RCC 7860 (cell line): ENCODE data around the gene SEMA7A.
A peak's percentile ranks its signal among the peaks of the same experiment; 100 is the strongest.
"Not testable (repeated sequence)": the region's sequence is repeated elsewhere in the genome, so short reads cannot be mapped to it uniquely, and the experiment has no call there.

ENCODE experiments used
- DNase-seq: peaks from one replicate; pipeline ENCODE4 v3.0.0-alpha.2; 2015; ENCODE audit warnings: low spot score
- FAIRE-seq: peaks from 2 replicates; lab custom pipeline; 2012; peaks lifted over from hg19 to GRCh38; lab: Jason Lieb, UNC

Gene SEMA7A

GRCh38 chr15:74400915-74401757, 32.6 kb downstream of the SEMA7A start:
- DNase-seq = peak; percentile 28
- no peak for FAIRE-seq

- peak; percentile 82 for FAIRE-seq
- DNase-seq = peak; percentile 71
Measured at GRCh38 chr15:74400313-74400860, 33.4 kb downstream of the SEMA7A start.

- DNase-seq (peak; percentile 87), FAIRE-seq (peak; percentile 71)
Measured at GRCh38 chr15:74399511-74400312, 34.0 kb downstream of the SEMA7A start.

- FAIRE-seq = no peak
Measured at GRCh38 chr15:74399100-74399499, 34.7 kb downstream of the SEMA7A start.

GRCh38 chr15:74398183-74398582, 35.6 kb downstream of the SEMA7A start:
- no peak for FAIRE-seq
- no peak for DNase-seq

More at GRCh38 chr15:74399100-74399499, 34.7 kb downstream of the SEMA7A start:
- no peak for DNase-seq

GRCh38 chr15:74397239-74398068, 36.3 kb downstream of the SEMA7A start:
- no peak for FAIRE-seq

GRCh38 chr15:74396445-74397238, 37.1 kb downstream of the SEMA7A start:
- FAIRE-seq (peak; percentile 90), DNase-seq (peak; percentile 99)

More at GRCh38 chr15:74397239-74398068, 36.3 kb downstream of the SEMA7A start:
- peak; percentile 41 for DNase-seq

DNA sequence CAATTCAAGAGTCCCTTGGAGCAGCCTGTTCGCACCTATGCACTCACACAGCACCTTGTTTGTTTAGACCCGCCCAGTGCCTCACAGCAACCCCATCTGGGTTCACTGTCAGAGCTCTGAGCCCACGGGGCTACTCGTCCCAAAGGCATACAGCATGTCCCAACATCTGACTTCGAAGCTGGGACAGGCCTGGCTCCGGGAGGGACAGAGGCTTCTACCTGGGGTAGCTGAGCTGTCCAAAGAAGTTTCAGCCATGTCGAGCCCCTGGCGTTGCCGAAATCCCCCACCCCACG, 37.7 kb downstream of the SEMA7A start:
- FAIRE-seq (no peak), DNase-seq (no peak)

- DNase-seq (no peak), FAIRE-seq (no peak)
Measured at GRCh38 chr15:74395319-74396145, 38.2 kb downstream of the SEMA7A start.

DNA sequence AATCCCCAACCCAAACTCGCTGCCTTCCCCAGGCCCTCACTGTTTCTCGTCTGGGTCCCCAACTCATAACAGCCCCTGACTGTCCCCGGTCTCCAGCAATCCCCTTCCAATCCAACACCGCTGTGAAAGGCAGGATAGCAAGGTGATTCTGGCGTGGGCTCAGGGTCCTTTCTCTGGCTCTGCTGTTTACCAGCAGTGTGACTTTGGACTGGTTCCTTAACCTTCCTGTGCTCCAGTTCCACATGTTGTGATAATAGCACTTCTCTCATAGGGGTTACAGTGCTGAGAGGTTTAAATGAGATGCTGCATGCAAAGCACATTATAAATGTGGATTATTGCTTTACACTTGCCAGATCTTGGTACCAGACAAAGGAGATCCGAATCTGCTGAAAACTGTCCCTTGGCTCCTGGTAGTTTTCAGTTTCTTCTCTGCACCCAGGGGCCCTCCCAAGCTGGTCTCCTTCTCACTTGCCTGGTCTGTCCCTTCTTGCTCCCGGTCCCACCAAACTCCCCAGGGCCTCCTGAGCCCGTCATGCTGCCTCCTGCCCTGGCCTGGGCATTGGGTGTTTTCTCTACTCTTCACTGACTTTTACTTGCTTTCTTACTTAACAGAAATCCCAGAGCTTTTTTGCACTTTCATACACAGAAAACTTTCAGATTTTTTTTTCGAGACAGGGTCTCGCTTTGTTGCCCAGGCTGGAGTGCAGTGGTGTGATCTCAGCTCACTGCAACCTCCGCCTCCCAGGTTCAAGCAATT, 39.5 kb downstream of the SEMA7A start:
- no peak for DNase-seq
- FAIRE-seq = no peak

DNA sequence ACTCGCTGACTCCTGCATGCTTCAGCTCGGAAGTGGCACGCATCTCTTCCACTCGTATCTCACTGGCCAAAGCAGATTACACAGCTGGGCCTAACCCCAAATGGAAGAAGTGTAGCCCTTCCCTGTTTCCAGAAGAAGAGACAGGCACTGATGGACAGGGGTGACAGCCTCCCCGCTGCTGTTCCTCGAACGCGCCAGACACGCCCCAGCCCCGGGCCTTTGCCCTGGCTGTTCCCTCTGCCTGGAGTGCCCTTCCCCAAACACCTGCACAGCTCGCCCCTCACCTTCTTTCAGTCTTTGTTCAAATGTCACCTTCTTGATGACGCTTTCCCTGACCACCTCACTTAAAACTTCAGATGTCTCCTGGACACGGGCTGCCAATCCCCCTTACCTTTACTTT, 40.3 kb downstream of the SEMA7A start:
- no peak for DNase-seq
- no peak for FAIRE-seq

- FAIRE-seq = no peak
- DNase-seq = no peak
Measured at GRCh38 chr15:74392902-74393301, 40.9 kb downstream of the SEMA7A start.

DNA sequence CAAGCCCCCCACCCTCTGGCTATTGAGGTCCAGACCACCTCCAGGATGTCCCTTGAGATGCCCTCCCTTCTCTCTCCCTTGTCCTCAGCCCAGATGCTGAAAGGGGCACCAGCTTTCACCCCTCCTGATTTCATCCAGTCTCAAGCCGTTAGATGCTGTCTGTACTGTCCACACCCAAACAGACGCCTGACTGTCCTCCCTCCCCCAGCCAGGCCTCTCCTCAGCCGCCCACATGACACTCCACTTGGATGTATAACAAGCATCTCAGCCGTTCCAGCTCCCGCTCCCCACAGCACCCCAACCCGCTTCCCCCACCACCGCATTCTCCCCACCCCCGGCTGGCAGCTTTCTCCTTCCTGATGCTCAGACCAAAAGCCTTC, 41.3 kb downstream of the SEMA7A start:
- DNase-seq (no peak), FAIRE-seq (no peak)

- DNase-seq (no peak), FAIRE-seq (no peak)
Measured at GRCh38 chr15:74391582-74392450, 41.9 kb downstream of the SEMA7A start.

GRCh38 chr15:74390647-74391288, 43.0 kb downstream of the SEMA7A start:
- DNase-seq = no peak
- FAIRE-seq = no peak

DNA sequence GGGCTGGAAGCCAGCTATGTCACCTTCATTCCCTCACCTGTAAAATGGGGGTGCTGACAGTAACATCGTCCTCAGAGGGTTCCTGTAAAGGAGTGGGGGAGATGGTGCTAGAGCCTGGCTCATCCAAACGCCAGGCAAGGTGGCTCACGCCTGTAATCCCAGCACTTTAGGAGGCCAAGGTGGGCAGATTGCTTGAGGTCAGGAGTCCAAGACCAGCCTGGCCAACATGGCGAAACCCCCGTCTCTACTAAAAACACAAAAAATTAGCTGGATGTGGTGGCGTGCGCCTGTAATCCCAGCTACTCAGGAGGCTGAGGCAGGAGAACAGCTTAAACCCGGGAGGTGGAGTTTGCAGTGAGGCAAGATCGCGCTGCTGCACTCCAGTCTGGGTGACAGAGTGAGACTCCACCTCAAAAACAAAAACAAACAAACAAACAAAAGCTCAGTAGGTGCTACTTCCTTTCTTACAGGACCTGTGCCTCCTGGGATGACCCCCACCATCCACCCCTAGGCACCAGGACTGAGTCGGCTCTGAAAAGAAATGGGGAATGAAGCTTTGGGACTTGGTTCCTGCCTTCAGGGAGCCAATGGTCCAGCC, 43.6 kb downstream of the SEMA7A start:
- FAIRE-seq, DNase-seq: not testable (repeated sequence)
